NK-92 treated with Interleukin-12 subunit alpha and Interleukin-12 subunit beta, amount 100 ng/mL, for 24 hours (cell line): ENCODE data around the gene TFPI.
"Not testable (repeated sequence)": the region's sequence is repeated elsewhere in the genome, so short reads cannot be mapped to it uniquely, and the experiment has no call there.

ENCODE experiments used
- DNase-seq: peaks from one replicate; lab custom pipeline; 2025; lab: John Stamatoyannopoulos, UW

The TFPI gene

DNA sequence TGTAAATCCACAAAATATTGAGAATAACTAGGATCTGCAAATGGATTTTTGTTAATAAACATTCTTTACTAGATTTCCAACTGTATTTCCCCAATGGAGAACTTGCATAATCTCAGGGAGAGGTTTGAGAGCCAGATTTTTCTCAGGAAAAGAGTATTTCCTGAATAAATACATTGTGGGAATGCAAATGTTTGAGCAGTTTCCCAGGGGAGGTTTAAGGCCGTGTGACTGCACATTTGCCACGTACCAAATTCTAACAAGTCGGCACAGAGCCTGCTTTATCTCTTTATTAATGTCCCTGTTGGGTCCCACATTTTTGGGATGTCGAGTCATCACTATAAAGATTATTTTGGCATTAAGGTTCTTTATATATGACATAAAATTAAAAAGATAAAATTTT lies 27.0 kb downstream of the TFPI start:
- DNase-seq, result no peak

DNA sequence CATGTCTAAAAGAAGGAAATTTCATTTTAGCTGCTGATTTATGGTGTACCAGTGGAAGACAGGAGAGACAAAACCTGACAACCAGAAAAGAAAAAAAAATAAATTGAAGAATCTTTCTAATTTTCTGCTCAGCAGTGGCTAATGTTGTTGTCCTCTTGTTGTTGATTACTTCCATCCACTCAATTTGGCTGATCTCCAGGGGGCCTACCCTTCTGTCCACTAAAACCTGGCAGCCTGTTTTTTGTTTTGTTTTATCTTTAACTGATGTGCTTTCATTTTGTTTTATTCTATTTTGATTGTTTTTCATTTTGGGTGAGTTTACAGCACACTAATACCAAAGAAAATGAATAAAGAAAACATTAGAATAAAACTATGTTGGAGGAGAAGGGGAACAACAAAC lies 27.4 kb downstream of the TFPI start:
- DNase-seq, result no peak

DNA sequence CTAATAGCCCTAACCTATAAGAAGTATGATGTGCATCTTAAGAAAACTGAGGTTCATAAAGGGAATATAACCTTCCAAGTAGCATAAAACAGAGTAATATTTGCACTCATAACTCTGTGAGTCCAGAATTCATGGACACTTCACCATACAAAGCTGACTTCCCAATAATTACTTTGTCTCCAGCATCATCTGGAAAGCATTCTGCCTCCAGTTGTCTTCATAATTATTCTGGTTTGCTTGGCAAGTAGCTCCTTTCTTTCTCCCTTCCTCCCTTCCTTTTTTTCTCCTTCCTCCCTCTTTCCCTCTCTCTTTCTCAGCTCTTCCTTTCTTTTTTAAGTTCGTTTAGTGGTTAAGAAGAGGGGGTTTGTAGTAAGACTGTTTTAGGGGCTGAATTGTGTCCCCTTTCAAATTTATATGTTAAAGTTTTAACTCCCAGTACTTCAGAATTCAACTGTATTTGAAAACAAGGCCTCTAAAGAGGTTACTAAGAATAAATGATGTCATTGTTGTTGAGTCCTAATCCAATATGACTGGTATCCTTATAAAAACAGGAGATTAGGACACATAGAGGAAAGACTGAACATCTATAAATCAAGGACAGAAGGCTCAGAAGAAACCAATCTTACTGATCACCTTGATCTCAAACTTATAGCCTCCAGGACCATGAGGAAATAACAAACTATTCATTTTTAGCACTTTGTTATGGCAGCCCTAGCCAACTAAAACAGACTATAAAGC lies 28.9 kb downstream of the TFPI start:
- no peak for DNase-seq

DNA sequence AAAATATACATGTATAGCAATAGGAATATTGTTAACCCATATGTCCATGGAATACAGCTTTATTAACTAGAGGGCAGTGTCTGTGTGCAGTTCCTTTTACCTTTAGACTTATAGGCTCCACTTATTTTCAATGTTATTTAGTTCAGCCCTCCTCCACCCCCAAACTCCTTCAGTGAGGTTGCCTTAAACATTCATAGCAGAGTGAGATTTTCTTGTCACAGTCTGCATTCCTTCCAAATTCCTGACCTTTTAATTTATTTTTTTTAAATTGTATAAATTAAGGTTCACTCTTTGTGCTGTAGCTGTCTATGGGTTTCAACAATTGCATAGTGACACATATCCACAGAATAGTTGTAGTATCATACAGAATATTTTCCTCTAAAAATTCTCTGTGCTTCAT lies 30.9 kb downstream of the TFPI start:
- no peak for DNase-seq

DNA sequence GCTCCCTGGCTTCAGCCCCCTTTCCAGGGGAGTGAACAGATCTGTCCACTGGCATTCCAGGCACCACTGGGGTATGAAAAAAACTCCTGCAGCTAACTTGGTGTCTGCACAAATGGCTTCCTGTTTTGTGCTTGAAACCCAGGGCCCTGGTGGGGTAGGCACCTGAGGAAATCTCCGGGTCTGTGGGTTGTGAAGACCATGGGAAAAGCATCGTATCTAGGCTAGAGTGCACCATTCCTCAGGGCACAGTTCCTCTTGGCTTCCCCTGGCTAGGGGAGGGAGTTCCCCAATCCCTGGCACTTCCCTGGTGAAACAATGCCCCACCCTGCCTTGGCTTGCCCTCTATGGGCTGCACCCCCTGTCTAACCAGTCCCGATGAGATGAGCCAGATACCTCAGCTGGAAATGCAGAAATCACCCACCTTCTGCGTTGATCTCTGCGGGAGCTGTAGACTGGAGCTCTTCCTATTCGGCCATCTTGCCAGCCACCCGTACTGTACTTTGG lies 34.1 kb downstream of the TFPI start:
- no peak for DNase-seq

DNA sequence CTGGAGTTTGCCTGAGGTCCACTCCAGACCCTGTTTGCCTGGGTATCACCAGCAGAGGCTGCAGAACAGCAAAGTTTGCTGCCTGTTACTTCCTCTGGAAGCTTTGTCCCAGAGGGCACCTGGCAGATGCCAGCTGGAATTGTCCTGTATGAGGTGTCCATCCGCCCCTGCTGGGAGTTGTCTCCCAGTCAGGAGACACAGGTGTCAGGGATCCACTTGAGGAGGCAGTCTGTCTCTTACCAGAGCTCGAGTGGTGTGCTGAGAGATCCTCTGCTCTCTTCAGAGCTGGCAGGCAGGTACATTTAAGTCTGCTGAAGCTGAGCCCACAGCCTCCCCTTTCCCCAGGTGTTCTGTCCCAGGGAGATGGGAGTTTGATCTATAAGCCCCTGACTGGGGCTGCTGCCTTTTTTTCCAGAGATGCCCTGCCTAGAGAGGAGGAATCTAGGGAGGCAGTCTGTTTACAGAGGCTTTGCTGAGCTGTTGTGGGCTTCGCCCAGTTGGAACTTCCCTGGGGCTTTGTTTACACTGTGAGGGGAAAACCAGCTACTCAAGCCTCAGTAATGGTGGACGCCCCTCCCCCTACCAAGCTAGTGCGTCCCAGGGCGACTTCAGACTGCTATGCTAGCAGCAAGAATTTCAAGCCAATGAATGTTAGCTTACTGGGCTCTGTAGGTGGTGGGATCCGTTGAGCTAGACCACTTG lies 34.7 kb downstream of the TFPI start:
- no peak for DNase-seq

DNA sequence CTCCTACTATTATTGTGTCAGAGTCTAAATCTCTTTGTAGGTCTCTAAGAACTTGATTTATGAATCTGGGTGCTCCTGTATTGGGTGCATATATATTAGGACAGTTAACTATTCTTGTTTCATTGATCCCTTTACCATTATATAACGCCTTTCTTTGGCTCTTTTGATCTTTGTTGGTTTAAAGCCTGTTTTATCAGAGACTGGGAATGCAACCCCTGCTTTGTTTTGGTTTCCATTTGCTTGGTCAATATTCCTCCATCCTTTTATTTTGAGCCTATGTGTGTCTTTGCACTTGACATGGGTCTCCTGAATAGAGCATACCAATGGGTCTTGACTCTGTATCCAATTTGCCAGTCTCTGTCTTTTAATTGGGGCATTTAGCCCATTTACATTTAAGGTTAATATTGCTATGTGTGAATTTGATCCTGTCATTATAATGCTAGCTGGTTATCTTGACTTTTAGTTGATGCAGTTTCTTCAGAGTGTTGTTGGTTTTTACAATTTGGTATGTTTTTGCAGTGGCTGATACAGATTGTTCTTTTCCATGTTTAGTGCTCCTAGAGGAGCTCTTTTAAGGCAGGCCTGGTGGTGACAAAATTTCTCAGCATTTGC lies 36.4 kb downstream of the TFPI start:
- not testable (repeated sequence) for DNase-seq

DNA sequence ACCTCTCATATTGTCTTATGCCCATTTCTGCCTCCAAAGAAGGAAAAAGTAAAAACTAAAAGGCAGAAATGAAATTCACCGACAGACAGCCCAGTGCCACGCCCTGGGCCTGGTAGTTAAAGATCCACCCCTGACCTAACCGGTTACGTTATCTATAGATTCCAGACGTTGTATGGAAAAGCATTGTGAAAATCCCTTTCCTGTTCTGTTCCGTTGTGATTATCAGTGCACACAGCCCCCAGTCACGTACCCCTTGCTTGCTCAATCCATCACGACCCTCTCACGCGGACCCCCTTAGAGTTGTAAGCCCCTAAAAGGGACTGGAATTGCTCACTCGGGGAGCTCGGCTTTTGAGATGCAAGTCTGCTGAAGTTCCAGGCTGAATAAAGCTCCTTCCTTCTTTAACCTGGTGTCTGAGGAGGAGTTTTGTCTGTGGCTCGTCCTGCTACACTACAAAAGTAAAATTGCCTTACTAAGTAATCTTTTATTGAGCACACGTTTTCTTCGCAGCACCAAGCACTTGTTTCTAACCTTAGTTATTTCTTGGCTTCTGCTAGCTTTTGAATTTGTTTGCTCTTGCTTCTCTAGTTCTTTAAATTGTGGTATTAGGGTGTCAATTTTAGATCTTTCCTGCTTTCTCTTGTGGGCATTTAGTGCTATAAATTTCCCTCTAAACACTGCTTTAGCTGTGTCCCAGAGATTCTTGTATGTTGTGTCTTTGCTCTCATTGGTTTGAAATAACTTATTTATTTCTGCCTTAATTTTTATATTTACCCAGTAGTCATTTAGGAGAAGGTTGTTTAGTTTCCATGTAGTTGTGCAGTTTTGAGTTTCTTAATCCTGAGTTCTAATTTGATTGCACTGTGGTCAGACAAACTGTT lies 37.4 kb downstream of the TFPI start:
- not testable (repeated sequence) for DNase-seq

DNA sequence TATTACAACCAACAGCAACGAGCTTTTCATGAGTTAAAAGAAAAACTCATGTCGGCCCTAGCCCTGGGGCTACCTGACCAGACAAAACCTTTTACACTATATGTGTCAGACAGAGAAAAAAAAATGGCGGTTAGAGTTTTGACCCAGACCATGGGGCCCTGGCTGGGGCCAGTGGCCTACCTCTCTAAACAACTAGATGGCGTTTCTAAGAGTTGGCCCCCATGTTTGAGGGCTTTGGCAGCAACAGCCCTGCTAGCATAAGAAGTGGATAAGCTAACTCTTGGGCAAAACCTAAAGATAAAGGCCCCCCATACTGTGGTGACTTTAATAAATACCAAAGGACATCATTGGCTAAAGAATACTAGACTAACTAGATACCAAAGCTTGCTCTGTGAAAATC lies 39.3 kb downstream of the TFPI start:
- DNase-seq, result no peak

DNA sequence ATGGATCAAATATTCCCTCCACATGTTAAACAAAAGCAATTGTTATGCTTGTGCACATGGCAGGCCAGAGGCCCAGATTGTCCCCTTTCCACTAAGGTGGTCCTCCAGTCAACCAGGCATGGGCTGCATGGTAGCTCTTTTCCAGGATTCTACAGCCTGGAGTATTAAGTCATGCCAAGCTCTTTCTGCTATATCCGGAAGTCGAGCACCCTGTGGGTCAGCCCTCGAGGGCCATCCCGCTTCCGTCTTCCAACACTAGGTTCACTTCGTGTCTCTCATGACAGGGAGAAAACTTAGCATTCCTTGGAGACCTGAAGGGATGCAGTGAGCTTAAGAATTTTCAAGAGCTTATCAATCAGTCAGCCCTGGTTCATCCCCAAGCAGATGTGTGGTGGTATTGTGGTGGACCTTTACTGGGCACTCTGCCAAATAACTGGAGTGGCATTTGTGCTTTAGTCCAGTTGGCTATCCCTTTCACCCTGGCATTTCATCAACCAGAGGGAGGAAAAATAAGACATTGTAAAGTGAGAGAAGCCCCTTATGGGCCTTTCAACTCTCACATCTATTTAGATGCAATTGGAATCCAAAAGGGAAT lies 39.9 kb downstream of the TFPI start:
- DNase-seq, result not testable (repeated sequence)

DNA sequence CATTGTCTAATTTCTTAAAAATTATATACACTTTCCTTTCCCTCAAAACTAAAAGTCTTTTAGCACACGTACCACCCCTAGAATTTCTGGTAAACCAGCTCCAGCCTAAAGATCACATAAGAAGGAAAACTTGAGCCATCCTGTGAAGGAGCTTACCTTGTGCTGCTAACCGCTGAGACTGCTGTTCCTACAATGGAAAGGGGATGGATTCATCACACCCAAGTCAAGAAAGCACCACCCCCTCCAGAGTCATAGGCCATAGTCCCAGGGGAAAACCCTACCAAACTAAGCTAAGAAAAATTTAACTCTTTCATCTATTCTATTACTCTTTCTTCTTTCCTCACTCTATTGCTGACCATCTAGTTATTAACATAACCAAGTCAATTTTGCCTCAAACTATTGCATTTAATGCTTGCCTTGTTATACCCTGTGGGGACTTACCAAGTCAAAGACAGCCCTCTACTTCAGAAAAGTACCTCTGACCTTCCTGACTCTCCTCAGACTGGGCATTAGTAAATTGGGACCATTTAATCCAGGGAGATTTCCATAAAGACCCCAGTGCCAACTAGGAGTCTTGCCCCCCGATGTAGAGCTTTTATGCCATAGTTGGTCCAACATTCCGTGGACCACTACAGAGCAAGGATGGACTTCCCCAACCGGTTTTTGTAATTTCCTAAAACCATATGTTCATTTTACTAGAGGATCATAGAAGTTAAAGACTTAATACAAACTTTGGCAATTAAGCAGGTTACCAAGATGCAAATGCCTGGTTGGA lies 40.6 kb downstream of the TFPI start:
- not testable (repeated sequence) for DNase-seq

DNA sequence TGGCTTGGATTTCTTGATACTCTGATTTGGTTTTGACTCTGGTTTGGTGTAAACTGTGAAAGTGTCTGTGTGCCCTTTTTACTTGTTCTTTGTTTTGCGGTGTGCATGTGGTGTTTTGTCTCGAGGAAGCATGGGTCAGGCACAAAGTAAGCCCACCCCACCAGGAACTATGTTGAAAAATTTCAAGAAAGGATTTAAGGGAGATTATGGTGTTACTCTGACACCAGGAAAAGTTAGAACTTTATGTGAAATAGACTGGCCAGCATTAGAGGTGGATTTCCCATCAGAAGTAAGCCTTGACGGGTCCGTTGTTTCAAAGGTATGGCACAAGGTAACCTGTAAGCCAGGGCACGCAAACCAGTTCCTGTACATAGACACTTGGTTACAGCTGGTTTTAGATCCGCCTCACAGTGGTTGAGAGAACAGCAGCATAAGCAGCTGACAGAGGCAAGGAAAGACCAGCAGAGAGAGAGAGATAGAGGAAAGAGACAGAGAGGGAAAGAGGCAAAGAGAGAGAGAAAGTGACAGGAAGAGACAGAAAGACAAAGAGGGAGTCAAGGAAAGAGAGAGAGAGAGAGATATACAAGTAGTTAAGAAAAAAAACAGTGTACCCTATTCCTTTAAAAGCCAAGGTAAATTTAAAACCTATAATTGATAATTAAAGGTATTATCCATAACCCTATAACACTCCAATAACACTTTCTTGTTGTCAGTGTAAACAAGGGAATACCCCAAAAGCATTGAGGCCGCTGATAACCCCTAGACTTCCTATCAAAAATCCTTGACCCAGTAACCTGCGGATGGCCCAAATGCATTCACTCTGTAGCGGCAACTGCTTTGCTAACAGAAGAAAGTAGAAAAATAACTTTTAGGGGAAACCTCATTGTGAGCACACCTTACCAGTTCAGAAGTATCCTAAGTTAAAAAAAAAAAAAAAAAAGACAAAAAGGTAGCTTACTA lies 42.6 kb downstream of the TFPI start:
- no peak for DNase-seq

DNA sequence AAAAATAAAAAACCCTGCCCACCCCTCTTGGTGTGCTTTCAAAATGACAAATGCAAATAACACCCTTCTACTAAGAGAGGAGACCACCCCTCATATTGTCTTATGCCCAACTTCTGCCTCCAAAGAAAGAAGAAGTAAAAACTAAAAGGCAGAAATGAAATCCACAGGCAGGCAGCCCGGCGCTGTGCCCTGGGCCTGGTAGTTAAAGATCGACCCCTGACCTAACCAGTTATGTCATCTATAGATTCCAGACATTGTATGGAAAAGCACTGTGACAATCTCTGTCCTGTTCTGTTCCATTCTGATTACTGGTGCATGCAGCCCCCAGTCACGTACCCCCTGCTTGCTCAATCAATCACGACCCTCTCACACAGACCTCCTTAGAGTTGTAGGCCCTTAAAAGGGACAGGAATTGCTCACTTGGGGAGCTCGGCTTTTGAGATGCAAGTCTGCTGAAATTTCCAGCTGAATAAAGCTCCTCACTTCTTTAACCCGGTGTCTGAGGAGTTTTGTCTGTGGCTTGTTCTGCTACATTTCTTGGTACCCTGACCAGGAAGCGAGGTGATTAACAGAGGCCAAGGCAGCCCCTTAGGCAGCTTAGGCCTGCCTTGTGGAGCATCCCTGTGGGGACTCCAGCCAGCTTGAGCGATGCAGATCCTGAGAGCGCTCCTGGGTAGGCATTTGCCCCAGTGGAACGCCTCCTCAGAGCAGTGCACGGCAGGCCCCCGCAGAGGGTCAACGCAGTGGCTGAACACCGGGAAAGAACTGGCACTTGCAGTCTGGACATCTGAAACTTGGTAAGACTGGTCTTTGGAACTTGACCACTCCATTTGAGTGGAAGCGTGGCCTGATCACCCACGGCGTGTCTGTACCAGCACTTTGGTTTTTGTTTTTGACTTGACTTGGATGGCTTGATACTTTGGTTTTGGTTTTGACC lies 43.5 kb downstream of the TFPI start:
- DNase-seq, result not testable (repeated sequence)

DNA sequence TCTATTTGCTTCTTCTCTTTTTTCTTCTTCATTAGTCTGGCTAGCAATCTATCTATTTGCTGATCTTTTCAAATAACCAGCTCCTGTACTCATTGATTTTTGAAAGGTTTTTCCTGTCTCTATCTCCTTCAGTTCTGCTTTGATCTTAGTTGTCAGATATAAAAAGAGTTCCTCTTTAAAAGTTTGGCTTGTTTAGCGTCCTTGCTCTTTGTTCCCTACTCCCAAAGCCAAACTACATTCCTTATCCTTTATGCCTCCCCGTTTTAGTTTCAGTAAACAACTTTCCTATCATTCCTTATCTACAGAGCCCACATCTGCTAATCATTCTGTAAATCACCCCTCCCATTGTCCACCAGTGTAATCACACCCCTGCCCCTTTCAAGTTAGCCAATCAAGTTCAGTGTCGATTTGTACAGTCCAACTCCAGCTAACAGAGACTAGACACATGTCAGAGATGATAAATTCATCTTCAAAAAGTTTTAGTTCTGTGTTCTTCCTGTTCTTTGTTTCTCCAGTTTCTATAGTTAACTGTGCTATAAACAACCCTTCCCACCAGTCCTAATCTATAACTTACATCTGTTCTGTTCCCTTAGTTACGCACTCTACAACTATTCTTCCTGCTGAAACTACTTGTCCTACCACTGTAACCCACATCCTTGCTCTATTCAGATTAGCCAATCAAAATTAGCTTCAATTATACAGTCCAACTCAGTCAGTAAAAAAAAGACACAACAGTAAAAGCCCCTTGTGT lies 44.4 kb downstream of the TFPI start:
- no peak for DNase-seq

DNA sequence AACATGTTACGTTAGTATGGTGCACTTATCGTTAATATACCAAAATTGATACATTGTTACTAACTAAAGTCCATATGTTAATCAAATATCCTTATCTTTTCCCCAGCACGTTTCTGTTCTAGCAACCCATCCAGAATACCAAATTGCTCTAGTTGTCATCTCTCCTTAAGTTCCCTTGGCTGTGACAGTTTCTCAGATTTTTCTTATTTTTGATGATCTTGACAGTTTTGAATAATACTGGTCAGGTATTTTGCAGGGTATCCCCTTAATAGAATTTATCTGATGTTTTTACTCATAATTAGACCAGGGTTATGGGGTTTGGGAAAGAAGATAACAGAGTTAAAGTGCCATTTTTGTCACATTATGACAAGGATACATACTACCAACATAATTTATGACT lies 47.8 kb downstream of the TFPI start:
- no peak for DNase-seq

DNA sequence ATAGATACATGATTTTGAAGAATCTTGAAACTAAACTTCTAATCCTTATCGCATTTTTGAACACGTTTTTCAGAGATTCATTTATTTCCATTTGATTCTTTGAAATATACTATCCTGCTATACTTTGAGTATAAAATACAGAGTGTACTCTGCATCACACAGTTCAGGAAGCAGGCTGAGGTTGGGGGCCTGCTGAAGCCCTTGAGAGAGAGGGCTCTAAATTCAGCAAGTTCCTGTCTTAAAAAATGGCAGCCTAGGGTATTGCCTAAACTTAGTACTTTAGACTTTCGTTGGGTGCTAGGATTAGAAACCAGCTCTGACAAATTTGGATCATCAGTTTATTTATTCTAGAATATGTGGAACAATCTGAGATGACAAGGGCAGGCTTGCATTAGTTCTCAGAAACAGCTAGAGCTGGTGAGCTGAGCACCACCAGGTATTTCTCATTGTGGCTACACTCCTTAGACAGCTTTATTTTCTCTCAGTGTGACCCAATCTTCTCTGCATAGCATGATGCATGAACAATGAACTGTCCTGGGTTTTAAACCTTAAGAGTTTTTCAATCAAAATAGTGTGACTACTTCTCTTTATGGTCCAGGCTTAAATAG lies 49.1 kb downstream of the TFPI start:
- no peak for DNase-seq

DNA sequence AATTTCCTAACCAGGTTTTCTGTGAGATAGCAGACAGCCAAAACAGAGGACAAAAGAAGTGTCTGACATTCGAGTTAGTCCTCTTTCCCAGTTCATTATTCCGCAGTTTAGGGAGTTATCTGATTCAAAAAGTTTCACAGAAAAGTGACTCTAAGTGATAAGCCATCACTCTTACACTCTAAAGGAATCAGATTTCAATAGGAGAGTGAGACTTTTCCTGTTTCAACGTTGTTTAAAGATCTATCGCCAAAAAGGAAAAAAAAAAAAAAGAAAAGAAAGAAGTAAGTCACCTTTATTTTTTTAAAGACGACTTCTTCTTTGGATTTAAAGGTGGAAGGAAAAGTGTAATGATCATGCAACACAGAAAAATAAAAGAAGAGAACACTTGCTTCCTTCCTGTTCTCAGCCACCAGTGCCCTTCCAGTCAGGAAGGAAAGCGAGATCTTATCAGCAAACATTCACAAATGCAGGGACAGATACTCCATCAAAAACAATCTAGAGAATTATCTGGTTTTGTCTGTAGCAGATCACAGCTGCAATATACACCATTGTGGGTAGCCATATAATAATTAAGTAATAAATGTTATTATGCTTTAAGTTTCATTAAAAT lies 49.8 kb downstream of the TFPI start:
- DNase-seq, result no peak
